ENCODE measurements around the gene SUPT4H1.

SUPT4H1 gene

GRCh38 chr17:58308173-58308984 lies 43.6 kb downstream of the SUPT4H1 start:
- Histone ChIP-seq H2BK5ac (ENCODE audit: low read length) (no peak overlapping the region), H3K56ac (ENCODE audit: low read length) (no peak overlapping the region), H3K4me2 (ENCODE audit: low read length) (no peak overlapping the region), H3K79me2 (ENCODE audit: control insufficient read depth, insufficient read depth, low read length) (no peaks in the 10 kb centered on the region), H3K9ac (ENCODE audit: low read length) (no peak overlapping the region), H3K79me1 (ENCODE audit: low read length) (no peaks in the 10 kb centered on the region), H2AK5ac (ENCODE audit: low read length) (no peak overlapping the region), H3K4me1 (ENCODE audit: control insufficient read depth, low read depth, low read length) (no peaks in the 10 kb centered on the region), H3K4ac (ENCODE audit: low read depth, low read length) (no peak overlapping the region), H4K5ac (ENCODE audit: low read length) (no peak overlapping the region), H3K36me3 (ENCODE audit: control insufficient read depth, insufficient read depth, low read length) (no peaks in the 10 kb centered on the region), H2BK15ac (replicated peaks; ENCODE audit: low read depth) (no peak overlapping the region), H3K4me3 (ENCODE audit: low read length) (no peak overlapping the region), H3K27ac (ENCODE audit: low read depth, low read length) (no peak overlapping the region), H3K23ac (ENCODE audit: low read length) (no peak overlapping the region), H4K8ac (ENCODE audit: low read depth, low read length) (no peak overlapping the region), H2BK120ac (ENCODE audit: low read depth, low read length) (no peak overlapping the region), H3K27me3 (ENCODE audit: insufficient read depth, low read length, poor library complexity) (no peaks in the 10 kb centered on the region), H3K18ac (ENCODE audit: low read length) (no peak overlapping the region)
- no CpG with 5 or more reads among the region's 32 CpGs for WGBS (ENCODE audit: extremely low coverage, insufficient coverage, low lambda C conversion rate)
- peak; percentile 75 for DNase-seq

DNA sequence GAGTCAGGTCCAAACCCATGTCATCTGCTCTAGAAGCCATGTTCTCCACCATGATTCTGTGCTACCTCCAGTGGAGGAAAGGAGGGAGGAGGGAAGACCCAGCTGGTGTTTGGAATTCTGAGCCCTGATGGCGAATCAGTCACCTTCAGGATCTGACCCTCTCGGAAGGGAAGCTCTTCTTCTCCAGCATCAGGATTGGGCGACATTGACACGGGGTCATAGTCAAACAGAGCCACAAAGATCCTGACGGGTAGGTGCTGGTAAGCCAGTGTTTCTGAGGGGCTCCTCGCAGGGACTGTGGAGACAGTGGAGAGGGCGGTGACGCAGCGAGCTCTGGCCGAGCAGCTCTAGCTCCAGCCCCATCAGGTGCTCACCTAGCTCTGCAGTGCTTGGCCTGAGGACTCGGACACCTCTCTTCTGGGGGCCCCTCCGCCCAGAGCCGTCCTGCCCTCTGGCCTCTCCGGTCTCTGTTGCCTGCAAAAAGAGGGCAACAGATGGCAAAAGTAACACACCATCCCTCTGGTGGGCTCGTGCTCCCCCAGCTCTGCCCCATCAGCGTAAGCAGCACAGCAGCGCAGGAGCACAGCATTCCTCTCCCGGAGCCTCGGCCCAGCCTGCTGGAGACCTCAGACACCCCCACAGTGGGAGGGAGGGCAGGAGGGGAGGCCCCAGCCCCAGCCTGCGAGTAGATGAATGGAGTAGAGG lies 44.4 kb downstream of the SUPT4H1 start:
- H4K8ac ChIP-seq (ENCODE audit: low read depth, low read length): no peak overlapping the region
- no peaks in the 10 kb centered on the region for H3K36me3 ChIP-seq (ENCODE audit: control insufficient read depth, insufficient read depth, low read length)
- H3K4me3 ChIP-seq (ENCODE audit: low read length): no peak overlapping the region
- no peak overlapping the region for H3K4ac ChIP-seq (ENCODE audit: low read depth, low read length)
- H3K27me3 ChIP-seq (ENCODE audit: insufficient read depth, low read length, poor library complexity): no peaks in the 10 kb centered on the region
- no CpG with 5 or more reads among the region's 20 CpGs for WGBS (ENCODE audit: extremely low coverage, insufficient coverage, low lambda C conversion rate)
- no peak overlapping the region for H3K56ac ChIP-seq (ENCODE audit: low read length)
- no peak overlapping the region for H2BK5ac ChIP-seq (ENCODE audit: low read length)
- H3K18ac ChIP-seq (ENCODE audit: low read length): no peak overlapping the region
- no peak overlapping the region for H3K9ac ChIP-seq (ENCODE audit: low read length)
- no peak overlapping the region for H2BK120ac ChIP-seq (ENCODE audit: low read depth, low read length)
- H2AK5ac ChIP-seq (ENCODE audit: low read length): no peak overlapping the region
- no peaks in the 10 kb centered on the region for H3K4me1 ChIP-seq (ENCODE audit: control insufficient read depth, low read depth, low read length)
- DNase-seq: no peak
- H3K4me2 ChIP-seq (ENCODE audit: low read length): no peak overlapping the region
- H3K79me2 ChIP-seq (ENCODE audit: control insufficient read depth, insufficient read depth, low read length): no peaks in the 10 kb centered on the region
- H3K23ac ChIP-seq (ENCODE audit: low read length): no peak overlapping the region
- H3K27ac ChIP-seq (ENCODE audit: low read depth, low read length): no peak overlapping the region
- no peaks in the 10 kb centered on the region for H3K79me1 ChIP-seq (ENCODE audit: low read length)
- H4K5ac ChIP-seq (ENCODE audit: low read length): no peak overlapping the region
- no peak overlapping the region for H2BK15ac ChIP-seq (replicated peaks; ENCODE audit: low read depth)

DNA sequence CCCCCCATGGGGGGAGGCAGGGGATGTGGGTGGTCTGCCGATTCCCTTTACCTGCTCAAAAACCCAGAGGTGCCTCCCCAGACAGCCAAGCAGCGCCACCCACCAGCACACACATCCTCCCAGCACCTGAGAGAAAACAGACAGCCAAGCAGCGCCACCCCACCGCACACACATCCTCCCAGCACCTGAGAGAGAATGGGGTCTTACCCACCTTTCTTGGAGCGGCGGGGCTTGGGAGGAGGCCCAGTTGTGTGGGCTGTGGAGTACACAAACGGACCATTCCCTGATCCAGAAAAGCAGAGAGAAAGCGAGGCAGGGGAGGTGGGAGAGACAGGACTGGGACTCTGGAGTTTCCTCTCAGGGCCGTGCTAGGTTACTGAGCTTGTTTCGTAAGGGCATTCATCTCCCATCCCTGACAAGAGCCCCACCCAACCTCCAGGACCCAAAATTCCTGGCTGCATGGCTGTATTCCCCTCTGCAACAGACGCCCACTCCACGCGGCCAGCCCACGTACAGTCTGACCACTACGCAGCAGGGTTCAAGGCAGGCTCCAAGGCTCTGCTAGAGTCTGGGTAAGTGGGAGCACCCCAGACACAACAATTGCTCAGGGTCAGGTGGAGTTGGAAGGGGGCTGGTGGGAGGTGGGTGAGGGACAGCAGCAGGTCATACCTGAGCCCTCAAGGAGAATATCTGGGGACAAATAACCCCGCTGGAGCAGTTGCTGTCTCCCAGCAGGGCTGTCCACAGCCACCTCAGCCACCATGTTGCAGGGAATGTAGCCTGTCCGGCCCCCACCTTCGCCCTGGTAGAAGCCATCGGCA lies 45.7 kb downstream of the SUPT4H1 start:
- DNase-seq: no peak

GRCh38 chr17:58305626-58306025 lies 46.4 kb downstream of the SUPT4H1 start:
- no peak overlapping the region for H4K5ac ChIP-seq (ENCODE audit: low read length)
- no peak overlapping the region for H3K27ac ChIP-seq (ENCODE audit: low read depth, low read length)
- H3K4me1 ChIP-seq (ENCODE audit: control insufficient read depth, low read depth, low read length): no peaks in the 10 kb centered on the region
- H3K36me3 ChIP-seq (ENCODE audit: control insufficient read depth, insufficient read depth, low read length): no peaks in the 10 kb centered on the region
- no peak overlapping the region for H4K8ac ChIP-seq (ENCODE audit: low read depth, low read length)
- no peak overlapping the region for H2BK15ac ChIP-seq (replicated peaks; ENCODE audit: low read depth)
- no CpG with 5 or more reads among the region's 8 CpGs for WGBS (ENCODE audit: extremely low coverage, insufficient coverage, low lambda C conversion rate)
- no peak overlapping the region for H2AK5ac ChIP-seq (ENCODE audit: low read length)
- no peak overlapping the region for H3K18ac ChIP-seq (ENCODE audit: low read length)
- no peaks in the 10 kb centered on the region for H3K79me2 ChIP-seq (ENCODE audit: control insufficient read depth, insufficient read depth, low read length)
- no peak overlapping the region for H3K56ac ChIP-seq (ENCODE audit: low read length)
- H2BK120ac ChIP-seq (ENCODE audit: low read depth, low read length): no peak overlapping the region
- no peak overlapping the region for H3K9ac ChIP-seq (ENCODE audit: low read length)
- no peak for DNase-seq
- no peak overlapping the region for H3K23ac ChIP-seq (ENCODE audit: low read length)
- H3K4ac ChIP-seq (ENCODE audit: low read depth, low read length): no peak overlapping the region
- H3K27me3 ChIP-seq (ENCODE audit: insufficient read depth, low read length, poor library complexity): no peaks in the 10 kb centered on the region
- H3K4me2 ChIP-seq (ENCODE audit: low read length): no peak overlapping the region
- no peak overlapping the region for H3K4me3 ChIP-seq (ENCODE audit: low read length)
- no peak overlapping the region for H2BK5ac ChIP-seq (ENCODE audit: low read length)
- H3K79me1 ChIP-seq (ENCODE audit: low read length): no peaks in the 10 kb centered on the region

More for the DNA sequence above, 45.7 kb downstream of the SUPT4H1 start:
- no peak overlapping the region for H3K4ac ChIP-seq (ENCODE audit: low read depth, low read length)
- no peak overlapping the region for H3K4me3 ChIP-seq (ENCODE audit: low read length)
- no peaks in the 10 kb centered on the region for H3K27me3 ChIP-seq (ENCODE audit: insufficient read depth, low read length, poor library complexity)
- no peak overlapping the region for H3K4me2 ChIP-seq (ENCODE audit: low read length)
- no peak overlapping the region for H3K9ac ChIP-seq (ENCODE audit: low read length)
- no peaks in the 10 kb centered on the region for H3K79me2 ChIP-seq (ENCODE audit: control insufficient read depth, insufficient read depth, low read length)
- H4K5ac ChIP-seq (ENCODE audit: low read length): no peak overlapping the region
- no peaks in the 10 kb centered on the region for H3K4me1 ChIP-seq (ENCODE audit: control insufficient read depth, low read depth, low read length)
- H2BK120ac ChIP-seq (ENCODE audit: low read depth, low read length): no peak overlapping the region
- H3K56ac ChIP-seq (ENCODE audit: low read length): no peak overlapping the region
- H3K27ac ChIP-seq (ENCODE audit: low read depth, low read length): no peak overlapping the region
- no peaks in the 10 kb centered on the region for H3K79me1 ChIP-seq (ENCODE audit: low read length)
- H2AK5ac ChIP-seq (ENCODE audit: low read length): no peak overlapping the region
- H3K23ac ChIP-seq (ENCODE audit: low read length): no peak overlapping the region
- H3K18ac ChIP-seq (ENCODE audit: low read length): no peak overlapping the region
- H2BK15ac ChIP-seq (replicated peaks; ENCODE audit: low read depth): no peak overlapping the region
- no CpG with 5 or more reads among the region's 19 CpGs for WGBS (ENCODE audit: extremely low coverage, insufficient coverage, low lambda C conversion rate)
- no peaks in the 10 kb centered on the region for H3K36me3 ChIP-seq (ENCODE audit: control insufficient read depth, insufficient read depth, low read length)
- no peak overlapping the region for H4K8ac ChIP-seq (ENCODE audit: low read depth, low read length)
- no peak overlapping the region for H2BK5ac ChIP-seq (ENCODE audit: low read length)

GRCh38 chr17:58304750-58305486 lies 47.1 kb downstream of the SUPT4H1 start:
- Histone ChIP-seq H3K4me2 (ENCODE audit: low read length) (no peak overlapping the region), H2AK5ac (ENCODE audit: low read length) (peak overlapping the region; percentile 46), H4K8ac (ENCODE audit: low read depth, low read length) (no peak overlapping the region), H3K27me3 (ENCODE audit: insufficient read depth, low read length, poor library complexity) (no peaks in the 10 kb centered on the region), H3K4ac (ENCODE audit: low read depth, low read length) (no peak overlapping the region), H3K27ac (ENCODE audit: low read depth, low read length) (no peak overlapping the region), H3K79me2 (ENCODE audit: control insufficient read depth, insufficient read depth, low read length) (no peaks in the 10 kb centered on the region), H4K5ac (ENCODE audit: low read length) (no peak overlapping the region), H2BK15ac (replicated peaks; ENCODE audit: low read depth) (no peak overlapping the region), H3K4me1 (ENCODE audit: control insufficient read depth, low read depth, low read length) (no peaks in the 10 kb centered on the region), H2BK5ac (ENCODE audit: low read length) (no peak overlapping the region), H3K79me1 (ENCODE audit: low read length) (no peaks in the 10 kb centered on the region), H3K56ac (ENCODE audit: low read length) (peak overlapping the region; percentile 70), H3K36me3 (ENCODE audit: control insufficient read depth, insufficient read depth, low read length) (no peaks in the 10 kb centered on the region), H3K4me3 (ENCODE audit: low read length) (no peak overlapping the region), H2BK120ac (ENCODE audit: low read depth, low read length) (no peak overlapping the region), H3K18ac (ENCODE audit: low read length) (no peak overlapping the region), H3K9ac (ENCODE audit: low read length) (no peak overlapping the region), H3K23ac (ENCODE audit: low read length) (no peak overlapping the region)
- no CpG with 5 or more reads among the region's 14 CpGs for WGBS (ENCODE audit: extremely low coverage, insufficient coverage, low lambda C conversion rate)
- DNase-seq: no peak
